ENCODE data around the gene ATRN.

Gene ATRN

GRCh38 chr20:3679749-3680700 lies 209.2 kb downstream of the ATRN start:
- no peak for DNase-seq

- DNase-seq, result no peak
Measured at GRCh38 chr20:3680701-3681351, 210.0 kb downstream of the ATRN start.

GRCh38 chr20:3681352-3681930 lies 210.6 kb downstream of the ATRN start:
- no peak for DNase-seq

GRCh38 chr20:3681931-3682781 lies 211.3 kb downstream of the ATRN start, which contains the start of gene ADAM33:
TSS of gene ADAM33 (minus strand) at chr20:3682010. CDS start at chr20:3682004, 6 bp downstream.
- no peak for DNase-seq

GRCh38 chr20:3685341-3685740 lies 214.5 kb downstream of the ATRN start:
- DNase-seq, result no peak

GRCh38 chr20:3686421-3686820 lies 215.6 kb downstream of the ATRN start:
- no peak for DNase-seq

- peak; percentile 27 for DNase-seq
Measured at GRCh38 chr20:3686867-3687321, 216.1 kb downstream of the ATRN start.

GRCh38 chr20:3687655-3688054 lies 216.8 kb downstream of the ATRN start:
- no peak for DNase-seq

- no peak for DNase-seq
Measured at GRCh38 chr20:3689978-3690377, 219.2 kb downstream of the ATRN start.

- no peak for DNase-seq
Measured at GRCh38 chr20:3690413-3690812, 219.6 kb downstream of the ATRN start.

- DNase-seq, result no peak
Measured at GRCh38 chr20:3691306-3691705, 220.5 kb downstream of the ATRN start.

- no peak for DNase-seq
Measured at GRCh38 chr20:3691897-3692296, 221.1 kb downstream of the ATRN start.

- DNase-seq, result no peak
Measured at GRCh38 chr20:3692706-3693294, 222.0 kb downstream of the ATRN start.

GRCh38 chr20:3693376-3693775 lies 222.6 kb downstream of the ATRN start:
- no peak for DNase-seq

- DNase-seq, result no peak
Measured at GRCh38 chr20:3694864-3695263, 224.0 kb downstream of the ATRN start.

GRCh38 chr20:3696200-3696599 lies 225.4 kb downstream of the ATRN start:
- DNase-seq, result no peak

GRCh38 chr20:3696745-3697587 lies 226.1 kb downstream of the ATRN start:
- DNase-seq, result no peak

GRCh38 chr20:3697588-3698305 lies 226.9 kb downstream of the ATRN start:
- no peak for DNase-seq

- DNase-seq, result no peak
Measured at GRCh38 chr20:3698591-3699001, 227.8 kb downstream of the ATRN start.

- no peak for DNase-seq
Measured at GRCh38 chr20:3699037-3699436, 228.2 kb downstream of the ATRN start.

Measured in NCI-H446 treated with DMSO at 0.1 percent for 48 hours (cell line).